ENCODE results near the gene NTRK1.

The NTRK1 gene

DNA sequence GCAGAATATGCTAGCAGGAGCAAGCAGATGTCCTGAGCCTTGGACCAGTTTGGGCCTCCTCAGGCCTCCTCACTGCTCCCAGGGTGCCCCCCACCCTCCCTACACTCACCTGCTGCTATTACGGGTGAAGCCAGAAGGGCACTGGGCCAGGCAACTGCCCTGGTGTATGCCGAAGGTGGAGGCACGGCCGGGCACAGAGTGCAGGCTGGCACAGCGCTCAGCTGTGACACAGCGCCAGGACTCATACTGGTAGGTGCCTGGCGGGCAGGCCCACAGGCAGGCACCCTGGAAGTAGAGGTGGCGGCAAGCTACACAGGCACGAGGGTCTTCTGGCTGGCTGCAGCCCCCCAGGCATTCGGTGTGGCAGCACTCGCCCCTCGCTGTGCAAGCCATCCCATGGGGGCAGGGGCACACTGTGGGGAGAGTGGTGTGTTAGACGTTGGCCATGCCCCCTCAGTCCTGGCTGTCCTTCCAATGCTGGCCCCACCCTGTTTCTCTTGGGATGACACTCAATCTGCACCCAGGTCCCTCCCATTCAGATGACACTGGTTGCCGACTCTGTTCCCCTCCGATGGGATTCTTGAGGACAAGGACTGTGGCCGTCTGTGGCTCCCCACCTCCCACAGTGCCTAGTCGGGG lies 8.8 kb upstream of the NTRK1 start:
- no peak for DNase-seq (ENCODE audit: low spot score)
- TF ChIP-seq, protein P1, sequence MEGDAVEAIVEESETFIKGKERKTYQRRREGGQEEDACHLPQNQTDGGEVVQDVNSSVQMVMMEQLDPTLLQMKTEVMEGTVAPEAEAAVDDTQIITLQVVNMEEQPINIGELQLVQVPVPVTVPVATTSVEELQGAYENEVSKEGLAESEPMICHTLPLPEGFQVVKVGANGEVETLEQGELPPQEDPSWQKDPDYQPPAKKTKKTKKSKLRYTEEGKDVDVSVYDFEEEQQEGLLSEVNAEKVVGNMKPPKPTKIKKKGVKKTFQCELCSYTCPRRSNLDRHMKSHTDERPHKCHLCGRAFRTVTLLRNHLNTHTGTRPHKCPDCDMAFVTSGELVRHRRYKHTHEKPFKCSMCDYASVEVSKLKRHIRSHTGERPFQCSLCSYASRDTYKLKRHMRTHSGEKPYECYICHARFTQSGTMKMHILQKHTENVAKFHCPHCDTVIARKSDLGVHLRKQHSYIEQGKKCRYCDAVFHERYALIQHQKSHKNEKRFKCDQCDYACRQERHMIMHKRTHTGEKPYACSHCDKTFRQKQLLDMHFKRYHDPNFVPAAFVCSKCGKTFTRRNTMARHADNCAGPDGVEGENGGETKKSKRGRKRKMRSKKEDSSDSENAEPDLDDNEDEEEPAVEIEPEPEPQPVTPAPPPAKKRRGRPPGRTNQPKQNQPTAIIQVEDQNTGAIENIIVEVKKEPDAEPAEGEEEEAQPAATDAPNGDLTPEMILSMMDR (IDR thresholded peaks at IDR 0.05; ENCODE audit: extremely low read depth, missing control alignments), result no peak

- no peak for DNase-seq (ENCODE audit: low spot score)
- TF ChIP-seq, protein P1 (IDR thresholded peaks at IDR 0.05; ENCODE audit: extremely low read depth, missing control alignments), result no peak
Measured at GRCh38 chr1:156852418-156852874, 8.2 kb upstream of the NTRK1 start.

DNA sequence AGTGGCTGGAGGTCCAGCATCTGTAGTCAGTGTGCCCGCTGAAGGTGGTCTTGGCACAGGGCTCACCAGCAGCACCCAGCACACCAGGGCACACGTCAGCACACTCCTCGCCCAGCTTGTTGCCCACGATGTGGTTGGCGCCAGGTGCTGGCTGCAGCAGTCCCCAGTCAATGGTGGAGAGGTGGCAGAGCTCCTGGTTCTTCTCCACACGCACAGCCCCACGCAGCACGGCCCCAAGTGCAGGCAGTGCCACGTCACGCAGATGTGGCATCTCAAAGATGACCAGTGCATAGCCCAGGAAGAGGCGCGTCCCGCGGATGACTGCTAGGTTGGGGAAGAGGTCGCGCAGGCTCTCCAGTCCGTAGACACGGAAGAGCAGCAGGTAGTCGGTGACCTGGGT lies 6.9 kb upstream of the NTRK1 start:
- TF ChIP-seq, protein P1 (IDR thresholded peaks at IDR 0.05; ENCODE audit: extremely low read depth, missing control alignments), result no peak
- DNase-seq (ENCODE audit: low spot score), result no peak

DNA sequence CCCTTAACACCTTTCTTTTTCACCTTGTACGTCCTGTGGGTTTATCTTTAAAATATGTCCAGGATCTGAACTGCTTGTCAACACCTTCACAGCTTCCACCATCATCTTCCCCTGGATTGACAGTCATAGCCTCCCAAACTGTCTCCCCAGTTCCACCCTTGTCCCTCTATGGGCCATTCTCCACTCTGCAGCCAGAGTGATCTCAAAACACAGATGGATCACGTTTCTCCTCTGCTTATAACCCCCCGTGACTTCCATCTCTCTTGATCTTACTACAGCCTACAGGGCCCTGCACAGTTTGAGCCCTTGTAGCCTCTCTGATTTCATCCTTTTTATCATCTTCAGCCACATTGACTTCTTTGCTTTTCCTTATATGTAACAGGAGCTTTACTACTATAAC lies 6.0 kb upstream of the NTRK1 start:
- TF ChIP-seq, protein P1 (IDR thresholded peaks at IDR 0.05; ENCODE audit: extremely low read depth, missing control alignments), result no peak

DNA sequence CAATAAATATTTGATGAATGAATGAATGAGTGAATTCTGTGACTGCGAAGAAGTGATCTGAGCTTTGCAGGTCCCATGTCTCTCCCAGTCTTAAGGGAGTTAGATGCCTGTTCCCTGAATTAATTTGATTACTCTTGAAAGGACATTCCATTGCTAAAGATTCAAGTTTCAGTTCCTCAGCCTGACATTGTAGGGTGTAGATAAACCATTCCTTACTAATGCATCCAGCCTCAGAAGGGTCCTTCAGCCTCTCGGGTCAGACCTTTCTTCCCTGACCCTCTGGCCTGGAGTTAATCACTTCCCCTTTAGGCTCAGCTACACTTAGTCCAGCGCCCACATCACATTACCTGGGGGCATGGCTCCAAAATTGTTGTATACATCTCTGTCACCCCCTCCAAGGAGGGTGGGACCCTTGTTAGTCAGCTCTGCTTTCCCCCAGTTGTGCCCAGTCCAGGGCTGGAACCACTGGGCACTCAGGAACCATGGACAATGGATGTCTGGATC lies 4.3 kb upstream of the NTRK1 start:
- DNase-seq (ENCODE audit: low spot score), result no peak
- TF ChIP-seq, protein P1 (IDR thresholded peaks at IDR 0.05; ENCODE audit: extremely low read depth, missing control alignments), result no peak

More for the DNA sequence above, 6.0 kb upstream of the NTRK1 start:
- DNase-seq (ENCODE audit: low spot score), result no peak

DNA sequence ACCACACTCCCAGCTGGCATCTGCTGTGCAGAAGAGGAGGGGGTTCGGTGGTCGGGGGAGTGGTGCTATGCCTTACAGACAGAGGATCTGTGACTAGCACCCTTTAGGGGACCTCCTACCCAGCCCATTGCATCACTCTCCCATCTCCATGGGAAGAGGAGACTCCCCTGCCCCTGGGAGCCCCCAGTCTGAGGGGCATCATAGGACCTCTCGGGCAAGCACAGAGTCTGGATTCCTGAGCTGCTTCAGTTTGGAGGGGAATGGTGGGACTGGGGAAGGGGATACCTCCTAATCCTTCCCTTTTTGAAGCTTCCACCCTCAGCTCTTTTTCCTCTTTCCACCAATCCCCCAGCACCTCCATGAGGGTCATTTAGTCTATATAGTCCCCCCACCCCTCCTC lies 3.1 kb upstream of the NTRK1 start:
- TF ChIP-seq, protein P1 (IDR thresholded peaks at IDR 0.05; ENCODE audit: extremely low read depth, missing control alignments), result no peak
- no peak for DNase-seq (ENCODE audit: low spot score)

DNA sequence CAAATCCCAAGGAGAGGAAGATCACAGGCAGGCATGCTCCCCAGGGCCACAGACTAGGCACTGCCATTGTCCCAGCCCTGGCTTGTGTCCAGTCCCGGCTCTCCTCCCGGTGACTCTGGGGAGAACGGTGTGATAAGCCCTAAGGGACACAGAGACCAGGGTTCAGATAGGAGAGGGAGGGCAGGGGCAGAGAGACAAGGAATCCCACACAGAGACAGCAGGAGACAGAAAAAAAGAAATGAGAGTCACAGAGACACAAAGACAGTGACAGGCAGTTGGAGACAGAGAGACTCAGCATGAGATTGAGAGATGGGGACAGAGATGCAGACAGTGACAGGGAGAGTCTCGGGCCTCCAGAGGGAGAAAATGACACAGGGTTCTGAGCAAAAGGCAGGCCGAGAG lies 2.1 kb upstream of the NTRK1 start:
- TF ChIP-seq, protein P1 (IDR thresholded peaks at IDR 0.05; ENCODE audit: extremely low read depth, missing control alignments), result no peak

More for the DNA sequence above, 2.1 kb upstream of the NTRK1 start:
- DNase-seq (ENCODE audit: low spot score), result no peak

All from GM20000 (cell line).